Hematopoietic multipotent progenitor cell treated with erythropoietin and hydrocortisone succinate and interleukin-3 and kit ligand, for 8 days (in vitro differentiated cells): ENCODE data around the gene ERICH2.
A peak's percentile ranks its signal among the peaks of the same experiment; 100 is the strongest.

ENCODE experiments used
- DNase-seq: peaks from one replicate; pipeline ENCODE4 v3.0.0-alpha.2; 2015

The ERICH2 gene

GRCh38 chr2:170817093-170818035 is 47.2 kb downstream of the ERICH2 start:
- DNase-seq = peak; percentile 45

- DNase-seq = no peak
Observed at GRCh38 chr2:170818036-170818751, 48.0 kb downstream of the ERICH2 start.

GRCh38 chr2:170818752-170819470 is 48.7 kb downstream of the ERICH2 start:
- DNase-seq = no peak

GRCh38 chr2:170819680-170820664 is 49.8 kb downstream of the ERICH2 start:
- DNase-seq = no peak

GRCh38 chr2:170820757-170821530 is 50.8 kb downstream of the ERICH2 start:
- peak; percentile 85 for DNase-seq

GRCh38 chr2:170821531-170822289 is 51.5 kb downstream of the ERICH2 start:
- peak; percentile 60 for DNase-seq

GRCh38 chr2:170822290-170823087 is 52.3 kb downstream of the ERICH2 start:
- DNase-seq = peak; percentile 68

GRCh38 chr2:170823088-170823897 is 53.1 kb downstream of the ERICH2 start:
- DNase-seq = peak; percentile 99

GRCh38 chr2:170823898-170824215 is 53.7 kb downstream of the ERICH2 start:
- DNase-seq = peak; percentile 41

GRCh38 chr2:170824526-170825015 is 54.4 kb downstream of the ERICH2 start:
- no peak for DNase-seq

- no peak for DNase-seq
Observed at GRCh38 chr2:170827841-170828532, 57.8 kb downstream of the ERICH2 start.

- no peak for DNase-seq
Observed at GRCh38 chr2:170828533-170828916, 58.3 kb downstream of the ERICH2 start.

GRCh38 chr2:170829036-170829435 is 58.9 kb downstream of the ERICH2 start:
- DNase-seq = no peak

GRCh38 chr2:170830166-170830565 is 60.0 kb downstream of the ERICH2 start:
- peak; percentile 66 for DNase-seq

- peak; percentile 66 for DNase-seq
Observed at GRCh38 chr2:170831115-170831514, 60.9 kb downstream of the ERICH2 start.

- peak; percentile 71 for DNase-seq
Observed at GRCh38 chr2:170836027-170836426, 65.8 kb downstream of the ERICH2 start.

GRCh38 chr2:170840717-170841210 is 70.6 kb downstream of the ERICH2 start:
- DNase-seq = no peak

- no peak for DNase-seq
Observed at GRCh38 chr2:170842785-170843184, 72.6 kb downstream of the ERICH2 start.
